Measurements from ENCODE around the gene TMEM190. TPM values are rescaled to one million over a fixed set of nuclear protein-coding genes. Genes with fewer than 3 reads are reported as not detected.
A peak's percentile ranks its signal among the peaks of the same experiment; 100 is the strongest.

Gene TMEM190
- total and polyA plus RNA-seq, 3 donors from 2014 or later, result 12.9 to 35.4 (median 19.2) TPM

DNA sequence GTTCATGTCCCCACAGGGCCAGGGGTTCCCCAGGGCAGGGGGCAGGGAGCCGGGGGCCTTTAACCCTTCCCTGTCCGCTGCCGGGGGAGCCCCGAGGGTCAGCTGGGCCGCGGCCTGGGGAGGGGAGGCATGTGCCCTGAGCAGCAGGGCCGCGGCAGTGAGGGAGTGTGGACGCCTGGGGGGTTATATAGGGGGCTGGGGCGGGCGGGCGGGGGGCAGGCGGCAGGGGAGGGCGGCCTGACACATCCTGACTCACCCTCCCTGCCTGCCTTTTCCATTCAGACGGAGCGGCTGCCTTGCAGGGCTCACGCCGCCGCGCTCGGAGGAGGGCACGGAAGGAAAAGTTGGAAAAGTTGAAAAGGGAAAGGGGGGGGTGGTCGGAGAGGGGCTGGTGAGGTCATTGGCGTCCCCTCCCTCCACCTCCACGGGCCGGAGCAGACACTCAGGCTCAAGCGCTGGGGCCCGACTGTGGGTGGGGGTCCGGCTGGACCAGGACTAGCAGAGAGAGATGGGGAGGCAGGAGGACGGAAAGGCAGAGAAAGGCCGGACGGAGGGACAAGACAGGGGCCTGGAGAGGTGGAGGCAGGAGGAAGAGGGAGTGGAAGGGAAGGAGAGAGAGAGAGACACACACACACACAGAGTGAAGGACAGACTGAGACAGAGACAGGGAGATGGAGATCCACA, 6.2 kb upstream of the TMEM190 start, which contains the start of gene IL11:
IL11 (minus strand) TSS at position 159 of the 684 bp plus-strand sequence; CDS start at position 6, 153 bp downstream.
- no peak for DNase-seq
- TF ChIP-seq POLR2A (IDR thresholded peaks at IDR 0.05), result no peak
- TF ChIP-seq, protein P1, sequence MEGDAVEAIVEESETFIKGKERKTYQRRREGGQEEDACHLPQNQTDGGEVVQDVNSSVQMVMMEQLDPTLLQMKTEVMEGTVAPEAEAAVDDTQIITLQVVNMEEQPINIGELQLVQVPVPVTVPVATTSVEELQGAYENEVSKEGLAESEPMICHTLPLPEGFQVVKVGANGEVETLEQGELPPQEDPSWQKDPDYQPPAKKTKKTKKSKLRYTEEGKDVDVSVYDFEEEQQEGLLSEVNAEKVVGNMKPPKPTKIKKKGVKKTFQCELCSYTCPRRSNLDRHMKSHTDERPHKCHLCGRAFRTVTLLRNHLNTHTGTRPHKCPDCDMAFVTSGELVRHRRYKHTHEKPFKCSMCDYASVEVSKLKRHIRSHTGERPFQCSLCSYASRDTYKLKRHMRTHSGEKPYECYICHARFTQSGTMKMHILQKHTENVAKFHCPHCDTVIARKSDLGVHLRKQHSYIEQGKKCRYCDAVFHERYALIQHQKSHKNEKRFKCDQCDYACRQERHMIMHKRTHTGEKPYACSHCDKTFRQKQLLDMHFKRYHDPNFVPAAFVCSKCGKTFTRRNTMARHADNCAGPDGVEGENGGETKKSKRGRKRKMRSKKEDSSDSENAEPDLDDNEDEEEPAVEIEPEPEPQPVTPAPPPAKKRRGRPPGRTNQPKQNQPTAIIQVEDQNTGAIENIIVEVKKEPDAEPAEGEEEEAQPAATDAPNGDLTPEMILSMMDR (IDR thresholded peaks at IDR 0.05), result no peak
- no peaks in the 10 kb centered on the region for H3K27me3 ChIP-seq
- peaks cover 6% of the 10 kb centered on the region for H3K4me1 ChIP-seq
- H3K27ac ChIP-seq, result no peak within 1 kb of the TSS
- intact Hi-C loops (cut with DNase I; ENCODE audit: low total_unique reads), result no loop called here
- H3K4me3 ChIP-seq, result peak within 1 kb of the TSS; percentile 26 to 32
- H3K9me3 ChIP-seq, result no peaks in the 10 kb centered on the region
- no peaks in the 10 kb centered on the region for H3K36me3 ChIP-seq (ENCODE audit: low read depth, missing control alignments)
- WGBS, 2 donors, result 11 to 15% methylated on average over 18 to 30 of the region's 32 CpGs

- Histone ChIP-seq H3K27ac (no peak overlapping the region), H3K4me3 (no peak overlapping the region), H3K9me3 (no peaks in the 10 kb centered on the region), H3K36me3 (ENCODE audit: low read depth, missing control alignments) (no peaks in the 10 kb centered on the region), H3K27me3 (no peaks in the 10 kb centered on the region), H3K4me1 (peaks cover 6% of the 10 kb centered on the region)
- intact Hi-C loops (cut with DNase I; ENCODE audit: low total_unique reads), result no loop called here
- WGBS, 2 donors, result 52 to 65% methylated on average over 18 to 24 of the region's 24 CpGs
- no peak for DNase-seq
- TF ChIP-seq, protein P1 (IDR thresholded peaks at IDR 0.05), result no peak
- no peak for TF ChIP-seq POLR2A (IDR thresholded peaks at IDR 0.05)
These were observed 4.1 kb upstream of the TMEM190 start for GRCh38 chr19:55372316-55373081.

DNA sequence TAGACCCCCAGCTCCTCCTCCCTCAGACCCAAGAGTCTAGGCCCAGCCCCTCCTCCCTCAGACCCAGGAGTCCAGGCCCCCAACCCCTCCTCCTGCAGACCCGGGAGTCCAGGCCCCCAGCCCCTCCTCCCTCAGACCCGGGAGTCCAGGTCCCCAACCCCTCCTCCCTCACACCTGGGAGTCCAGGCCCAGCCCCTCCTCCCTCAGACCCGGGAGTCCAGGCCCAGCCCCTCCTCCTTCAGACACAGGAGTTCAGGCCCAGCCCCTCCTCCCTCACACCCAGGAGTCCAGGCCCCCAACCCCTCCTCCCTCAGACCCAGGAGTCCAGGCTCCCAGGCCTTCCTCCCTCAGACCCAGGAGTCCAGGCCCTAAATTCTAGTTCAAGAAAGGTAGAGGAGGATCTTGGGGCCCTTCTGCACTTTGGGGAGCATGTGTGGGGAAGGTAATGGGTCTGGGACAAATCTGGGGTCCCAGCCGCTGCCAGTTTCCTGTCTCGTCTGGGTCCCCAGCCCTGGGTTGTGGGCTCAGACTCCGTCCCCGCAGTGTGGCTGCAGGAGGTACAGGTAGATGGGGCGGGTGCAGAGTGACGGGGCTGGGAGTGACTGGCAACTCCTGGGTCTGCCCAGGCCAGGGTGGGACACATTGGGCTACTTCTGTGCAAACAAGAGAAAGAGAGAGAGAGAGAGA, 3.2 kb upstream of the TMEM190 start:
- no peaks in the 10 kb centered on the region for H3K27me3 ChIP-seq
- DNase-seq, result no peak
- no peaks in the 10 kb centered on the region for H3K36me3 ChIP-seq (ENCODE audit: low read depth, missing control alignments)
- no peak overlapping the region for H3K4me3 ChIP-seq
- H3K9me3 ChIP-seq, result no peaks in the 10 kb centered on the region
- WGBS, 2 donors, result 63 to 81% methylated on average over 8 to 9 of the region's 9 CpGs
- no peak overlapping the region for H3K27ac ChIP-seq
- intact Hi-C loops (cut with DNase I; ENCODE audit: low total_unique reads), result no loop called here
- no peak for TF ChIP-seq POLR2A (IDR thresholded peaks at IDR 0.05)
- TF ChIP-seq, protein P1 (IDR thresholded peaks at IDR 0.05), result no peak
- H3K4me1 ChIP-seq, result peaks cover 6% of the 10 kb centered on the region

- H3K4me3 ChIP-seq, result no peak overlapping the region
- WGBS, 2 donors, result 34 to 35% methylated on average over 8 to 27 of the region's 31 CpGs
- H3K27ac ChIP-seq, result no peak overlapping the region
- H3K9me3 ChIP-seq, result no peaks in the 10 kb centered on the region
- no peaks in the 10 kb centered on the region for H3K27me3 ChIP-seq
- peaks cover 6% of the 10 kb centered on the region for H3K4me1 ChIP-seq
- intact Hi-C loops (cut with DNase I; ENCODE audit: low total_unique reads), result no loop called here
- no peak for TF ChIP-seq POLR2A (IDR thresholded peaks at IDR 0.05)
- TF ChIP-seq, protein P1 (IDR thresholded peaks at IDR 0.05), result no peak
- H3K36me3 ChIP-seq (ENCODE audit: low read depth, missing control alignments), result no peaks in the 10 kb centered on the region
- no peak for DNase-seq
These were observed 2.5 kb upstream of the TMEM190 start for GRCh38 chr19:55373993-55374757.
